Measurements from ENCODE around the gene KAT8. TPM values are rescaled to one million over a fixed set of nuclear protein-coding genes. Genes with fewer than 3 reads are reported as not detected.

Gene KAT8
- total and polyA plus RNA-seq, 10 of the 15 experiments (the other 5 are each of a cell fraction or from before 2014, with no cell fraction given) = 5.5 to 55.8 (median 39.6) TPM

DNA sequence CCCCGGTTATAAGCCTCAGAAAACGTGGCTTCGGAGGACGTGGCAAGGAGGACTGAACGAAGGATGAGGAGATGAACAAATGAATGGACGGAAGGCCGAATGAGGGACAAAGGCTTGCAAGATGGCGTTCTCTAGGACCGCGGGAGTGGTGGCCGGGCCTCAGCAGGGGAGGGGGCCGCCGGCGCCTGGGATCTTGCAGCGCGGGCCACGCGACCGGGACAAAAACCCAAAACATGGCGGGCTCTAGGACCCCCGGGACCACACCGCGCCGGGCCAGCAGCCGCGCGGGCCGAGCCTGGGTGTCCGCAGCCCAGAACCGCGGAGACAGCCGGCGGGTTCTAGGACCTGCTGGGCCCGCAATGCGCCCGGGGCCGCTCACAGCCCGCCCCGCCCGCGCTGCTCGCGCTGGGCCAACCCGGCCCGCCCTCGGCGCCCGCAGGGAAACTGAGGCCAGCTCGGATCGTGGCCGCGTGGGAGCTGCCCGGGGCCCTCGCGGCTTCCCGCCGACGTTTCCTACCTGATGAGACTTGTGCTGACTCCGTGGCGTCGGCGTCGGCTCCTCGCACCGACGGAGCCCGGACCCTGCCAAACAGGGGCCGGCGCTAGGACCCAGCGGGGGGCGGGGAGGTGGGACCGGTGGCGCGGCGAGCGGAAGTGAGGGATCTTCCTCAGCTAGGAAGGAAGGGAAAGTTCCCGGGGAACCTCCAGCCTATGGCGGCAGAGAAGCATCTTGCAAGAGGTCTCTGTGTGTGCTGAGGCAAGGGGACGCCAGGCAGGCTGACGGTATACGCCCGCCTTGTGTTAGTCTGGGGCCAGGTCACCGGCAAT lies 44.1 kb upstream of the KAT8 start (continued):
- TF ChIP-seq, protein P1, sequence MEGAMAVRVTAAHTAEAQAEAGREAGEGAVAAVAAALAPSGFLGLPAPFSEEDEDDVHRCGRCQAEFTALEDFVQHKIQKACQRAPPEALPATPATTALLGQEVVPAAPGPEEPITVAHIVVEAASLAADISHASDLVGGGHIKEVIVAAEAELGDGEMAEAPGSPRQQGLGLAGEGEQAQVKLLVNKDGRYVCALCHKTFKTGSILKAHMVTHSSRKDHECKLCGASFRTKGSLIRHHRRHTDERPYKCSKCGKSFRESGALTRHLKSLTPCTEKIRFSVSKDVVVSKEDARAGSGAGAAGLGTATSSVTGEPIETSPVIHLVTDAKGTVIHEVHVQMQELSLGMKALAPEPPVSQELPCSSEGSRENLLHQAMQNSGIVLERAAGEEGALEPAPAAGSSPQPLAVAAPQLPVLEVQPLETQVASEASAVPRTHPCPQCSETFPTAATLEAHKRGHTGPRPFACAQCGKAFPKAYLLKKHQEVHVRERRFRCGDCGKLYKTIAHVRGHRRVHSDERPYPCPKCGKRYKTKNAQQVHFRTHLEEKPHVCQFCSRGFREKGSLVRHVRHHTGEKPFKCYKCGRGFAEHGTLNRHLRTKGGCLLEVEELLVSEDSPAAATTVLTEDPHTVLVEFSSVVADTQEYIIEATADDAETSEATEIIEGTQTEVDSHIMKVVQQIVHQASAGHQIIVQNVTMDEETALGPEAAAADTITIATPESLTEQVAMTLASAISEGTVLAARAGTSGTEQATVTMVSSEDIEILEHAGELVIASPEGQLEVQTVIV (IDR thresholded peaks at IDR 0.05; ENCODE audit: borderline replicate concordance, partially characterized antibody) = peak; percentile 97
- TF ChIP-seq SIX5 (IDR thresholded peaks at IDR 0.05; ENCODE audit: low read depth, low read length, severe bottlenecking) (peak; percentile 21), SMAD5 (IDR thresholded peaks at IDR 0.05; ENCODE audit: low read depth) (peak; percentile 72), PBX3 (IDR thresholded peaks at IDR 0.05; ENCODE audit: insufficient replicate concordance, low read depth, low read length) (peak; percentile 31), EED (IDR thresholded peaks at IDR 0.05; ENCODE audit: low read depth) (peak; percentile 75), RB1 (IDR thresholded peaks at IDR 0.05; ENCODE audit: borderline replicate concordance) (0 out of 2 replicates have a peak, but pooled peaks have one; percentile 50), IKZF1 (conservative IDR thresholded peaks at IDR 0.05) (peak; percentile 93), ZNF207 (IDR thresholded peaks at IDR 0.05; ENCODE audit: borderline replicate concordance) (peak; percentile 93), NR2C2 (IDR thresholded peaks at IDR 0.05; ENCODE audit: borderline replicate concordance, control insufficient read depth, insufficient read length, low read depth) (no peak), GABPA (IDR thresholded peaks at IDR 0.05; ENCODE audit: low read depth) (no peak; the same call in 1 of the 2 replicates), CREM (IDR thresholded peaks at IDR 0.05; ENCODE audit: low read depth) (peak; percentile 69; the same call in 1 of the 2 replicates), NR2F1 (conservative IDR thresholded peaks at IDR 0.05) (peak; percentile 74), NFXL1 (IDR thresholded peaks at IDR 0.05; ENCODE audit: borderline replicate concordance) (peak; percentile 83; the same call in 1 of the 2 replicates)
- TF ChIP-seq, protein P2, sequence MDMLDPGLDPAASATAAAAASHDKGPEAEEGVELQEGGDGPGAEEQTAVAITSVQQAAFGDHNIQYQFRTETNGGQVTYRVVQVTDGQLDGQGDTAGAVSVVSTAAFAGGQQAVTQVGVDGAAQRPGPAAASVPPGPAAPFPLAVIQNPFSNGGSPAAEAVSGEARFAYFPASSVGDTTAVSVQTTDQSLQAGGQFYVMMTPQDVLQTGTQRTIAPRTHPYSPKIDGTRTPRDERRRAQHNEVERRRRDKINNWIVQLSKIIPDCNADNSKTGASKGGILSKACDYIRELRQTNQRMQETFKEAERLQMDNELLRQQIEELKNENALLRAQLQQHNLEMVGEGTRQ (IDR thresholded peaks at IDR 0.05; ENCODE audit: borderline replicate concordance, low read depth, low read length) = no peak
- TF ChIP-seq, protein P3, sequence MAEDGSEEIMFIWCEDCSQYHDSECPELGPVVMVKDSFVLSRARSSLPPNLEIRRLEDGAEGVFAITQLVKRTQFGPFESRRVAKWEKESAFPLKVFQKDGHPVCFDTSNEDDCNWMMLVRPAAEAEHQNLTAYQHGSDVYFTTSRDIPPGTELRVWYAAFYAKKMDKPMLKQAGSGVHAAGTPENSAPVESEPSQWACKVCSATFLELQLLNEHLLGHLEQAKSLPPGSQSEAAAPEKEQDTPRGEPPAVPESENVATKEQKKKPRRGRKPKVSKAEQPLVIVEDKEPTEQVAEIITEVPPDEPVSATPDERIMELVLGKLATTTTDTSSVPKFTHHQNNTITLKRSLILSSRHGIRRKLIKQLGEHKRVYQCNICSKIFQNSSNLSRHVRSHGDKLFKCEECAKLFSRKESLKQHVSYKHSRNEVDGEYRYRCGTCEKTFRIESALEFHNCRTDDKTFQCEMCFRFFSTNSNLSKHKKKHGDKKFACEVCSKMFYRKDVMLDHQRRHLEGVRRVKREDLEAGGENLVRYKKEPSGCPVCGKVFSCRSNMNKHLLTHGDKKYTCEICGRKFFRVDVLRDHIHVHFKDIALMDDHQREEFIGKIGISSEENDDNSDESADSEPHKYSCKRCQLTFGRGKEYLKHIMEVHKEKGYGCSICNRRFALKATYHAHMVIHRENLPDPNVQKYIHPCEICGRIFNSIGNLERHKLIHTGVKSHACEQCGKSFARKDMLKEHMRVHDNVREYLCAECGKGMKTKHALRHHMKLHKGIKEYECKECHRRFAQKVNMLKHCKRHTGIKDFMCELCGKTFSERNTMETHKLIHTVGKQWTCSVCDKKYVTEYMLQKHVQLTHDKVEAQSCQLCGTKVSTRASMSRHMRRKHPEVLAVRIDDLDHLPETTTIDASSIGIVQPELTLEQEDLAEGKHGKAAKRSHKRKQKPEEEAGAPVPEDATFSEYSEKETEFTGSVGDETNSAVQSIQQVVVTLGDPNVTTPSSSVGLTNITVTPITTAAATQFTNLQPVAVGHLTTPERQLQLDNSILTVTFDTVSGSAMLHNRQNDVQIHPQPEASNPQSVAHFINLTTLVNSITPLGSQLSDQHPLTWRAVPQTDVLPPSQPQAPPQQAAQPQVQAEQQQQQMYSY (CRISPR knock-in tag; IDR thresholded peaks at IDR 0.05) = no peak
- TF ChIP-seq, protein P4, sequence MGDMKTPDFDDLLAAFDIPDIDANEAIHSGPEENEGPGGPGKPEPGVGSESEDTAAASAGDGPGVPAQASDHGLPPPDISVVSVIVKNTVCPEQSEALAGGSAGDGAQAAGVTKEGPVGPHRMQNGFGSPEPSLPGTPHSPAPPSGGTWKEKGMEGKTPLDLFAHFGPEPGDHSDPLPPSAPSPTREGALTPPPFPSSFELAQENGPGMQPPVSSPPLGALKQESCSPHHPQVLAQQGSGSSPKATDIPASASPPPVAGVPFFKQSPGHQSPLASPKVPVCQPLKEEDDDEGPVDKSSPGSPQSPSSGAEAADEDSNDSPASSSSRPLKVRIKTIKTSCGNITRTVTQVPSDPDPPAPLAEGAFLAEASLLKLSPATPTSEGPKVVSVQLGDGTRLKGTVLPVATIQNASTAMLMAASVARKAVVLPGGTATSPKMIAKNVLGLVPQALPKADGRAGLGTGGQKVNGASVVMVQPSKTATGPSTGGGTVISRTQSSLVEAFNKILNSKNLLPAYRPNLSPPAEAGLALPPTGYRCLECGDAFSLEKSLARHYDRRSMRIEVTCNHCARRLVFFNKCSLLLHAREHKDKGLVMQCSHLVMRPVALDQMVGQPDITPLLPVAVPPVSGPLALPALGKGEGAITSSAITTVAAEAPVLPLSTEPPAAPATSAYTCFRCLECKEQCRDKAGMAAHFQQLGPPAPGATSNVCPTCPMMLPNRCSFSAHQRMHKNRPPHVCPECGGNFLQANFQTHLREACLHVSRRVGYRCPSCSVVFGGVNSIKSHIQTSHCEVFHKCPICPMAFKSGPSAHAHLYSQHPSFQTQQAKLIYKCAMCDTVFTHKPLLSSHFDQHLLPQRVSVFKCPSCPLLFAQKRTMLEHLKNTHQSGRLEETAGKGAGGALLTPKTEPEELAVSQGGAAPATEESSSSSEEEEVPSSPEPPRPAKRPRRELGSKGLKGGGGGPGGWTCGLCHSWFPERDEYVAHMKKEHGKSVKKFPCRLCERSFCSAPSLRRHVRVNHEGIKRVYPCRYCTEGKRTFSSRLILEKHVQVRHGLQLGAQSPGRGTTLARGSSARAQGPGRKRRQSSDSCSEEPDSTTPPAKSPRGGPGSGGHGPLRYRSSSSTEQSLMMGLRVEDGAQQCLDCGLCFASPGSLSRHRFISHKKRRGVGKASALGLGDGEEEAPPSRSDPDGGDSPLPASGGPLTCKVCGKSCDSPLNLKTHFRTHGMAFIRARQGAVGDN (IDR thresholded peaks at IDR 0.05) = peak; percentile 70

Data from GM12878 (cell line).